ENCODE data around the gene ACAP1.
A peak's percentile ranks its signal among the peaks of the same experiment; 100 is the strongest.

Gene ACAP1, protein sequence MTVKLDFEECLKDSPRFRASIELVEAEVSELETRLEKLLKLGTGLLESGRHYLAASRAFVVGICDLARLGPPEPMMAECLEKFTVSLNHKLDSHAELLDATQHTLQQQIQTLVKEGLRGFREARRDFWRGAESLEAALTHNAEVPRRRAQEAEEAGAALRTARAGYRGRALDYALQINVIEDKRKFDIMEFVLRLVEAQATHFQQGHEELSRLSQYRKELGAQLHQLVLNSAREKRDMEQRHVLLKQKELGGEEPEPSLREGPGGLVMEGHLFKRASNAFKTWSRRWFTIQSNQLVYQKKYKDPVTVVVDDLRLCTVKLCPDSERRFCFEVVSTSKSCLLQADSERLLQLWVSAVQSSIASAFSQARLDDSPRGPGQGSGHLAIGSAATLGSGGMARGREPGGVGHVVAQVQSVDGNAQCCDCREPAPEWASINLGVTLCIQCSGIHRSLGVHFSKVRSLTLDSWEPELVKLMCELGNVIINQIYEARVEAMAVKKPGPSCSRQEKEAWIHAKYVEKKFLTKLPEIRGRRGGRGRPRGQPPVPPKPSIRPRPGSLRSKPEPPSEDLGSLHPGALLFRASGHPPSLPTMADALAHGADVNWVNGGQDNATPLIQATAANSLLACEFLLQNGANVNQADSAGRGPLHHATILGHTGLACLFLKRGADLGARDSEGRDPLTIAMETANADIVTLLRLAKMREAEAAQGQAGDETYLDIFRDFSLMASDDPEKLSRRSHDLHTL

GRCh38 chr17:7336240-7337175 lies at the start of gene ACAP1:
ACAP1 (plus strand) TSS chr17:7336529; CDS start chr17:7336735, 206 bp downstream.
- peak; percentile 12 for DNase-seq

- no peak for DNase-seq
Observed at GRCh38 chr17:7289256-7290032, 46.9 kb upstream of the ACAP1 start.

DNA sequence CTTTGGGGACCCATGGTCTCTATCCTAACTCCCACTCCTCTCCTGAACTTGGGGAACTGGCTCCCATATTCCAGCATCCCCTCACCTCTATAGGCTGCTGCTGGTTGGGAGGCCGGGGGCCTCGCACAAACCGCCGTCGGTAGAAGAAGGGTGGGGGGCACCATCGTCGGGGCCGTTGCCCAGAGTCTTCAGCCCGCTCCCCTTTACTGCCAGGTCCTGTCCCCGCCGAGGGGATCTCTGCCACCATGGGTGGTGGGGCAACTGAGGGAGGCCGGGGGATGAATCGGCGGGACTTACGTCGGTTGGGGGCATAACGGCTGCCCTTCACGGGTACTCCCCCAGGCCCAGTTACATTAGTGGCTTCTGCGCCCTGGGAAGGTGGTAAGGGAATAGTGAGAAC lies 46.2 kb upstream of the ACAP1 start:
- no peak for DNase-seq

DNA sequence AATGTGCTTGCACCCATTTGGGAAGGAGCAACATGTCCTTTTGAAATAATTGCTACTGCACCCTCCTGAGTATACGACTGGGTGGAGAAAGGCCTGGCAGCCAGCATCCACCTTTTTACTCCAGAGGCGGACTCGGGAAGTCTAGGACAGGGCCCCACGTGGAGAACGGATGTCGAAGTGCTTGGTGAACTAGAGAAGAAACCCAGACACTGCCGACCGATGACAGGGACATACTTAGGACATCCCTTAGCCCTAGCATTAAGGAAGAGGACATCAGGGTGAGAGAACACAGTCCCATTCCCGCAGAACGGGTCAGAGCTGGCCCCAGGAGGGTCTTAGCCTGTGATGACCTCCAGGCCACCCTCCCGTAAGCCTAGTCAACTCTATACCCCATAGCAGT lies 45.6 kb upstream of the ACAP1 start:
- DNase-seq = no peak

- DNase-seq = no peak
Observed at GRCh38 chr17:7292194-7292593, 44.1 kb upstream of the ACAP1 start.

GRCh38 chr17:7292729-7293128 lies 43.6 kb upstream of the ACAP1 start:
- no peak for DNase-seq

- no peak for DNase-seq
Observed at GRCh38 chr17:7293159-7293558, 43.2 kb upstream of the ACAP1 start.

GRCh38 chr17:7293816-7294613 lies 42.3 kb upstream of the ACAP1 start:
- no peak for DNase-seq

DNA sequence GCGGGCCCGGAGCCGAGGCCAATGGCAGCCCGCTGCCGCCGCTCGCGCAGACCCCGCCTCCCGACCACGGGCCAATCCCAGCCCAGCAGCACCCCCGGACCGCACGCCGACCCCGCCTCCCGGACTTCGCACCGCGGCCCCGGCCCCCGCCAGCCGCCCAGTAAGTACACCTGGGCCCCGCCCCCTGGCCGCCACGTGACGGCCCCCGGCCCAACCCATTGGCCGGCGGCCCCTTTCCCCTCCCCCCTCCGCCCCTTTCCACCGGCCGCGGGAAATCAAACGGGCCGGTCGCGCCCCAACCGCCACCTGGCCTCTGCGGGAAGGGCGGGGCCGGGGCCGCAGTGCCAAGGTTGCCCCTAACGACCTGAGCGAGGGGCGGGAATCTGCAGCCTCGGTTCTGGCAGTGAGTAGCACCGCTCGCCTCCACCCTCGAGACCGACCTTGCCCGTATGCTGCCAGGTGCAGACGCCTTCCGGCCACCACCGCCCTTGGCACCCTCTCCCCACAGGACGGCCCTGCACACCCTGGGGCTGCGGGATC lies 41.6 kb upstream of the ACAP1 start, which contains the start of gene YBX2:
Gene YBX2 (minus strand): TSS at position 26 of the 540 bp plus-strand sequence. CDS start 139 bp downstream, outside the sequence.
- DNase-seq = peak; percentile 61

- no peak for DNase-seq
Observed at GRCh38 chr17:7295230-7296180, 40.8 kb upstream of the ACAP1 start.

GRCh38 chr17:7296189-7296861 lies 40.0 kb upstream of the ACAP1 start:
- DNase-seq = peak; percentile 20

GRCh38 chr17:7304179-7304578 lies 32.1 kb upstream of the ACAP1 start:
- no peak for DNase-seq

DNA sequence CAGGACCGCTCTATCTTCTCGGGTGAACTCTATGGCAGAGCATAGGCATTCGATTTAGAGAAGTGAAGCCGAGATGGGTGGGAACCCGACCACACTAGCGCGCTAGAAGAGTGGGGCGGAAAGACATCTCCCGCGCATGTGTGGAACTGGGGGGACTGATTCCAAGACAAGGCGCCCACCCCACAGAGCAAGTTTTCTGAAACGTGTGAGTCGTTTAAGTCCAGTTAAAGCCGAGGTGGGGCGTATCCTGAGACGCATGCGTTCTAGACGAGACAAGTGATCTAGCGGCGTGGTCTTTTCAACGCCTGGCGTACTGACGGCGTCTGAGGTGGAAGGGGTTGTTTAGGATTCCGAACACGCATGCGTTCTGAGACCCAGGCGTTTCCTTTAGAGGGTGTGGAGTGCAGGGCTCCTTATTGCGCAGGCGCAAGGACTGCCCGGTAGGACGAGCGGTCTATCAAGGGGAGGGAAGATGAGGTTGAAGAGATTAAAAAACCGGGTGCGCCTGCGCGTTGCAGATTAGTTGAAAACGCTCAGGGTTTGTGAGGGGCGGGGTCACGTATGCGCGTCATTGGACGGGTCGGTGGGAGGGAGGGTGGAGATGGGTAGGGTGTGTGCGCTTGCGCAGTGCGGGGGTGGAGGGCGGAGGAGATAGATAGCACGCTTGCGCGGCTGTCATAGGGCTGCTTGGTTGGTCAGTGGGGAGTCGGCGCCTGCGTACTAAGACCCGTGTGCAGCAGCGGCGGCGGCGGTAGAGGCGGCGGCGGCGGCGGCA lies 29.2 kb upstream of the ACAP1 start, which contains the start of gene EIF5A:
Gene EIF5A (plus strand): TSS at position 718 of the 775 bp plus-strand sequence. CDS start 2,008 bp downstream, outside the sequence.
- DNase-seq = peak; percentile 94

- DNase-seq = no peak
Observed at GRCh38 chr17:7307686-7308624, 28.4 kb upstream of the ACAP1 start.

DNA sequence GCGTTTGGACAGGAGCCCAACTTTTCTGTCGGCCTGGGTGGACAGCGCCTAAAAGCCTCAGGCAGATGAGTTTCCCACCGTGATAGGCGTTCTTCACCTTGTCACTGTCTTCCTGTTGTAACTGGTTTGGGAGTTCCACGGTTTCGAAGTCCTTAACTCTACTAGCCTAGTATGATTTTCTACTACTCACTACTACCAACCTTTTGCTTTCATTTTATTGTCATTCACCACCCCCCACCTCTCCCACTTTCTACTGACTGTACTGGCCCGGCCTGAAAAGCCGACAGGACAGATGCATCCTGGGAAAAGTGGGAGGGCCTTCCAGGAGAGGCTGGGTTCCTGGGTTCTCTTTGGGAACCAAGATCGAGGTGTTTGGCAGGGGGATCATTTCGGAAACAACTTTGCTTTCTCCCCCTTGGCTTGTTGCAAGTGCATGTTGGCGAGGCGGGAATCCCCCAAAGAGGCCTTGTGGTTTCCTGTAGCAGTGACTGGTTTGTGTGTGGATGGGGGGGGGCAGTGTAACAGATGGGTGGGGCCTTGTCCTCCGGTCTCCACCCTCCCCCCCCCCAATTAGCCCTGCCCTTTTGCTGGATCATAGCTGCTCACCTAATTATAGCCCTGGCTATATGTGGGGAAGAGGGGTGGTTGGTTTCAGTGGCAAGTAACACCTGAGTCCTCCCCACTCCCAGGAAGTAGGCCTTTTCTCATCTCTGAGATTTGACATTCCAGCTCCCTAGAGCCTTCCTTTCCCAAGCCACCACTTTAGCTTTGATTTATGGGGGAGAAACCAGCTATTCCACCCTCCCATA lies 27.5 kb upstream of the ACAP1 start:
- peak; percentile 16 for DNase-seq

DNA sequence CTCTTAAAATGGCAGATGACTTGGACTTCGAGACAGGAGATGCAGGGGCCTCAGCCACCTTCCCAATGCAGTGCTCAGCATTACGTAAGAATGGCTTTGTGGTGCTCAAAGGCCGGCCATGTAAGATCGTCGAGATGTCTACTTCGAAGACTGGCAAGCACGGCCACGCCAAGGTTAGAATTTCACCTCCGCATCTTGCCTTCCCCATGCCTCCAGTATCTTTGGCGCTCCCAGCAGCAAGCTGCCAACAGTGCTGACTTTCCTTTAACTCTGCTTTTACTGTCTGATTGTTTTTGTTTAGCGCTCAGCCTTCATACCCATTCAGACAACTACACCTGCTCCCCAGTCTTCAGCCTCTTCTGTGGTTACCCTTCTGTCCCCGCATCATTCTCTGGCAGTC lies 26.7 kb upstream of the ACAP1 start:
- DNase-seq = no peak
